Breast epithelium (tissue), 3 donors: ENCODE measurements around the gene MICAL2.

Experiments
- POLR2A ChIP-seq: fragments of 450-650 bp; IDR thresholded peaks from one replicate; pipeline ENCODE4 v1.6.1; 2016; ENCODE audit warnings: antibody characterized with exemption, mild to moderate bottlenecking, moderate library complexity
- POLR2AphosphoS5 ChIP-seq, 3 donors: sonication (generic); formaldehyde crosslinking; IDR thresholded peaks; one replicate each; pipeline ENCODE4 v1.6.1; 2017; ENCODE audit warnings: antibody characterized with exemption in 3 of 3
- TF ChIP-seq, protein P1 (sequence below), 3 donors: fragments of 450-650 bp; IDR thresholded peaks; one replicate each; pipeline ENCODE4 v1.5.1; 2016 to 2017; ENCODE audit warnings: antibody characterized with exemption in 3 of 3, mild to moderate bottlenecking in 3 of 3, moderate library complexity in 3 of 3

DNA sequence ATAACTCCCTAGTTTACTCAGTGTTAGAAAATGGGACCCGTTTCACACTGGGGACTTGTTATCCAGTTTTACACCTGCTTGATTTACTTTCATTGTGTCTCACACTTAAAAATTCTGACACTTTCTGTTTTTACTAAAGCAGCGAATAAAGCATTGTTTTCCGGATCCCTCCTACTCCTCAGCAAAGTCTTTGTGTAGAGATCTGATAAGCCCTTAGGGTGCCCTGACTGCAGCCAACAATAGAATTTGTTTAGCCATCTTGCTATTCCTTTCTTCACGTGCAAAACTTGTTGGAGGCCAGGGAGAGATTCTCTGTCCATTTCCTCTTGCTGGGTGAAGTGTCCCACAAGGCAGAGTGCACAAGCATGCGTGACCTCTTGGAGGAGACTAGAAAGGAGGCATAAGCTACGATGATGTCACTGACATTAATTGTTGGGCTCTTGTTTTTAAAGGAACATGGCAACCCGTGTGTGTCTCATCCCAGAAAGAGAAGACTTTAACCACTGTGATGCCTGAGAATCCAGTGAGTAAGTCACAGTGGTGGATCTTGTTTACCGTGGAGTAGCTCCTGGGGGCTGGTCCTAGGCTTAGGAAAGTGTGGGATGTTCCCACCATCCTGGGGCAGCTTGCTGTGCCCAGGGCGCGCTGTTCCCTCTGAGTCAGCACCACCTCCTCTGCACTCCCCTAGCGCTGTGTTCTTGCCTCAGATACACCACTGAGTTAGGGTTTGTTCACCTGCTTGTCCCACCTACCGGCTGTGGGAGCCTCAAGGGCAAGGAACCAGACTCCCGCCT, 27.7 kb downstream of the MICAL2 start:
- TF ChIP-seq, protein P1, sequence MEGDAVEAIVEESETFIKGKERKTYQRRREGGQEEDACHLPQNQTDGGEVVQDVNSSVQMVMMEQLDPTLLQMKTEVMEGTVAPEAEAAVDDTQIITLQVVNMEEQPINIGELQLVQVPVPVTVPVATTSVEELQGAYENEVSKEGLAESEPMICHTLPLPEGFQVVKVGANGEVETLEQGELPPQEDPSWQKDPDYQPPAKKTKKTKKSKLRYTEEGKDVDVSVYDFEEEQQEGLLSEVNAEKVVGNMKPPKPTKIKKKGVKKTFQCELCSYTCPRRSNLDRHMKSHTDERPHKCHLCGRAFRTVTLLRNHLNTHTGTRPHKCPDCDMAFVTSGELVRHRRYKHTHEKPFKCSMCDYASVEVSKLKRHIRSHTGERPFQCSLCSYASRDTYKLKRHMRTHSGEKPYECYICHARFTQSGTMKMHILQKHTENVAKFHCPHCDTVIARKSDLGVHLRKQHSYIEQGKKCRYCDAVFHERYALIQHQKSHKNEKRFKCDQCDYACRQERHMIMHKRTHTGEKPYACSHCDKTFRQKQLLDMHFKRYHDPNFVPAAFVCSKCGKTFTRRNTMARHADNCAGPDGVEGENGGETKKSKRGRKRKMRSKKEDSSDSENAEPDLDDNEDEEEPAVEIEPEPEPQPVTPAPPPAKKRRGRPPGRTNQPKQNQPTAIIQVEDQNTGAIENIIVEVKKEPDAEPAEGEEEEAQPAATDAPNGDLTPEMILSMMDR (IDR thresholded peaks at IDR 0.05): no peak
- TF ChIP-seq POLR2AphosphoS5 (IDR thresholded peaks at IDR 0.05): no peak
- TF ChIP-seq POLR2A: no peak
